WTC11 (cell line): ENCODE data around the gene DNAJC17. TPM values are rescaled to one million over a fixed set of nuclear protein-coding genes. Genes with fewer than 3 reads are reported as not detected.

Experiments used
- ATAC-seq: fragments of 200-7000 bp; cut with Tn5 transposase; 2 replicates; pipeline ENCODE4 v1.10.0; 2021; ENCODE audit warnings: mild to moderate bottlenecking, moderate library complexity
- CTCF ChIA-PET: fragments of 300-600 bp; sonication (Branson Sonifier 250); formaldehyde crosslinking; loops from one replicate; lab custom pipeline; 2021; ENCODE audit warnings: antibody characterized with exemption; lab: Charles Lee
- POLR2A ChIA-PET: fragments of 350-600 bp; sonication (Branson Sonifier 250); formaldehyde crosslinking; loops from one replicate; lab custom pipeline; 2021; ENCODE audit warnings: antibody characterized with exemption; lab: Charles Lee
- DNase-seq: peaks from one replicate; pipeline ENCODE4 v3.0.0; 2021; ENCODE audit warnings: low spot score
- H3K27ac Mint-ChIP-seq: 2 replicates; pipeline ENCODE4 v1.8.0; 2021; ENCODE audit warnings: mixed read lengths
- H3K27me3 Mint-ChIP-seq: 2 replicates; pipeline ENCODE4 v1.8.0; 2021; ENCODE audit warnings: low read depth, mild to moderate bottlenecking, moderate library complexity, mixed read lengths
- H3K36me3 Mint-ChIP-seq: 2 replicates; pipeline ENCODE4 v1.8.0; 2021; ENCODE audit warnings: mixed read lengths
- H3K4me1 Mint-ChIP-seq: 2 replicates; pipeline ENCODE4 v1.8.0; 2022; ENCODE audit warnings: mixed read lengths
- H3K4me3 Mint-ChIP-seq: 2 replicates; pipeline ENCODE4 v1.8.0; 2021; ENCODE audit warnings: mild to moderate bottlenecking, moderate library complexity, mixed read lengths
- H3K9me3 Mint-ChIP-seq: 2 replicates; pipeline ENCODE4 v1.8.0; 2021; ENCODE audit warnings: mixed read lengths
- CBFB ChIP-seq: sonication (generic); formaldehyde crosslinking; IDR thresholded peaks from 2 replicates; pipeline ENCODE4 v1.8.1; 2022; ENCODE audit warnings: mild to moderate bottlenecking, low read depth, missing genetic modification reagents
- CTCF ChIP-seq: fragments of 200-600 bp; IDR thresholded peaks from 2 replicates; pipeline ENCODE4 v1.8.0; 2022; ENCODE audit warnings: antibody characterized with exemption
- EMX1 ChIP-seq: fragments of 250-450 bp; sonication (Bioruptor Pico); IDR thresholded peaks from 2 replicates; pipeline ENCODE4 v1.8.0; 2021; ENCODE audit warnings: mild to moderate bottlenecking
- FOXJ3 ChIP-seq: sonication (generic); formaldehyde crosslinking; IDR thresholded peaks from 2 replicates; pipeline ENCODE4 v1.9.0; 2021; ENCODE audit warnings: missing genetic modification reagents, mild to moderate bottlenecking, borderline replicate concordance
- IRF2 ChIP-seq: sonication (generic); formaldehyde crosslinking; IDR thresholded peaks from 2 replicates; pipeline ENCODE4 v1.8.0; 2022; ENCODE audit warnings: low read depth, missing genetic modification reagents, borderline replicate concordance
- MLX ChIP-seq: sonication (generic); formaldehyde crosslinking; IDR thresholded peaks from 2 replicates; pipeline ENCODE4 v1.8.1; 2023; ENCODE audit warnings: mild to moderate bottlenecking, missing genetic modification reagents, moderate library complexity
- MXD4 ChIP-seq: fragments of 250-450 bp; sonication (Bioruptor Pico); IDR thresholded peaks from 2 replicates; pipeline ENCODE4 v1.8.0; 2021; ENCODE audit warnings: mild to moderate bottlenecking, moderate library complexity, borderline replicate concordance
- NFYB ChIP-seq: sonication (generic); formaldehyde crosslinking; conservative IDR thresholded peaks from 2 replicates; pipeline ENCODE4 v1.8.0; 2022; ENCODE audit warnings: low read depth, missing genetic modification reagents
- NR1H2 ChIP-seq: sonication (generic); formaldehyde crosslinking; IDR thresholded peaks from 2 replicates; pipeline ENCODE4 v1.9.0; 2021; ENCODE audit warnings: mild to moderate bottlenecking, moderate library complexity, missing genetic modification reagents
- NR3C1 ChIP-seq: sonication (generic); formaldehyde crosslinking; conservative IDR thresholded peaks from 2 replicates; pipeline ENCODE4 v1.8.1; 2023; ENCODE audit warnings: low read depth, mild to moderate bottlenecking, missing genetic modification reagents
- RORB ChIP-seq: fragments of 250-450 bp; sonication (Bioruptor Pico); IDR thresholded peaks from 2 replicates; pipeline ENCODE4 v1.9.0; 2021; ENCODE audit warnings: mild to moderate bottlenecking
- TCF7 ChIP-seq: sonication (generic); formaldehyde crosslinking; IDR thresholded peaks from 2 replicates; pipeline ENCODE4 v1.8.0; 2022; ENCODE audit warnings: mild to moderate bottlenecking, low read depth, missing genetic modification reagents, moderate library complexity
- TEAD1 ChIP-seq: sonication (generic); formaldehyde crosslinking; IDR thresholded peaks from 2 replicates; pipeline ENCODE4 v1.8.0; 2022; ENCODE audit warnings: mild to moderate bottlenecking, missing genetic modification reagents
- TEAD4 ChIP-seq: sonication (generic); formaldehyde crosslinking; IDR thresholded peaks from 2 replicates; pipeline ENCODE4 v1.8.0; 2022; ENCODE audit warnings: mild to moderate bottlenecking, missing genetic modification reagents
- ZNF121 ChIP-seq: sonication (generic); formaldehyde crosslinking; IDR thresholded peaks from 2 replicates; pipeline ENCODE4 v1.8.0; 2023; ENCODE audit warnings: missing genetic modification reagents
- ZNF138 ChIP-seq: sonication (generic); formaldehyde crosslinking; conservative IDR thresholded peaks from 2 replicates; pipeline ENCODE4 v1.8.1; 2022; ENCODE audit warnings: mild to moderate bottlenecking, moderate library complexity, missing genetic modification reagents
- ZNF219 ChIP-seq: sonication (generic); formaldehyde crosslinking; IDR thresholded peaks from 2 replicates; pipeline ENCODE4 v1.8.0; 2023; ENCODE audit warnings: missing genetic modification reagents, mild to moderate bottlenecking, borderline replicate concordance
- ZNF263 ChIP-seq: sonication (generic); formaldehyde crosslinking; IDR thresholded peaks from 2 replicates; pipeline ENCODE4 v1.8.1; 2022; ENCODE audit warnings: low read depth, mild to moderate bottlenecking, moderate library complexity, missing genetic modification reagents
- ZNF416 ChIP-seq: fragments of 250-450 bp; sonication (Bioruptor Pico); IDR thresholded peaks from 2 replicates; pipeline ENCODE4 v1.9.0; 2021; ENCODE audit warnings: mild to moderate bottlenecking, inconsistent platforms
- ZNF423 ChIP-seq: fragments of 250-450 bp; sonication (Bioruptor Pico); IDR thresholded peaks from 2 replicates; pipeline ENCODE4 v2.1.2; 2022; ENCODE audit warnings: mild to moderate bottlenecking, moderate library complexity
- total RNA-seq: library from RNA; stranded (reverse); gene quantifications from 3 replicates; pipeline ENCODE4 v1.2.3, GENCODE V29; 2021
- TF ChIP-seq, protein P1 (sequence below): fragments of 250-450 bp; sonication (Bioruptor Pico); IDR thresholded peaks from 2 replicates; pipeline ENCODE4 v1.9.0; 2021; ENCODE audit warnings: mild to moderate bottlenecking
- TF ChIP-seq, protein P2 (sequence below): fragments of 250-450 bp; sonication (Bioruptor Pico); conservative IDR thresholded peaks from 2 replicates; pipeline ENCODE4 v1.9.0; 2021; ENCODE audit warnings: mild to moderate bottlenecking
- TF ChIP-seq, protein P3 (sequence below): sonication (generic); formaldehyde crosslinking; IDR thresholded peaks from 2 replicates; pipeline ENCODE4 v1.8.0; 2022; ENCODE audit warnings: mild to moderate bottlenecking, missing genetic modification reagents

Gene DNAJC17
- total RNA-seq, 1 experiment from 2014 or later: 49.8 TPM

- TF ChIP-seq MLX (no peak), ZNF423 (no peak), IRF2 (no peak), FOXJ3 (CRISPR knock-in tag) (no peak), CTCF (no peak), EMX1 (CRISPR knock-in tag) (no peak)
Observed at GRCh38 chr15:40803076-40803475, 4.2 kb downstream of the DNAJC17 start (continued).

DNA sequence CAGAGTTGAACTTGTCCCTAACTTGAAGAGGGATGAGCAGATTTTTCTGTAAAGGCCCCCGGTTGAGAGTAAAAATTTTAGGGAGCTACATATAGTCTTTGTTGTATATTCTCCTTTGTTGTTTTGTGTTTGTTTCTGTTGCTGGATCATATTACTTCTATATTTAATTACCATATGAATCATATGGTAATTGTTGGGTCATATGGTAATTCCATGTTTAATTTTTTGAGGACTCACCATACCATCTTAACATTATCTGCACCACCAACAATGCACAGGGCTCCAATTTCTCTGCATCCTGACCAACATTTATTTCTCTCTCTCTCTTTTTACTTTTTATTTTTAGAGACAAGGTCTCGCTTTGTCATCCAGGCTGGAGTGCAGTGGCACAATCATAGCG, 7.8 kb downstream of the DNAJC17 start:
- H3K9me3 Mint-ChIP-seq: no peaks in the 10 kb centered on the region
- DNase-seq (no peak), ATAC-seq (no peak)
- H3K27me3 Mint-ChIP-seq: no peaks in the 10 kb centered on the region
- H3K27ac Mint-ChIP-seq: peak overlapping the region; percentile 7
- ChIA-PET POLR2A (no interaction called here), CTCF (interaction anchor here (0.9 to 1.6 kb wide), 2 partner anchors 10 to 74 kb away, joined by 3 read pairs; no protein-coding TSS in a partner anchor)
- H3K4me1 Mint-ChIP-seq: peaks cover 53% of the 10 kb centered on the region
- H3K4me3 Mint-ChIP-seq: no peak overlapping the region
- peaks cover 8% of the 10 kb centered on the region for H3K36me3 Mint-ChIP-seq
- TF ChIP-seq NR1H2 (CRISPR knock-in tag) (no peak), TEAD1 (CRISPR knock-in tag) (no peak), ZNF219 (CRISPR knock-in tag) (no peak), TCF7 (no peak), TEAD4 (CRISPR knock-in tag) (no peak), NFYB (no peak), RORB (no peak), ZNF416 (no peak), IRF2 (no peak), ZNF121 (CRISPR knock-in tag) (no peak), MXD4 (CRISPR knock-in tag) (no peak), CBFB (CRISPR knock-in tag) (no peak), NR3C1 (CRISPR knock-in tag) (no peak), ZNF263 (CRISPR knock-in tag) (no peak), ZNF138 (CRISPR knock-in tag) (no peak)
- TF ChIP-seq, protein P1, sequence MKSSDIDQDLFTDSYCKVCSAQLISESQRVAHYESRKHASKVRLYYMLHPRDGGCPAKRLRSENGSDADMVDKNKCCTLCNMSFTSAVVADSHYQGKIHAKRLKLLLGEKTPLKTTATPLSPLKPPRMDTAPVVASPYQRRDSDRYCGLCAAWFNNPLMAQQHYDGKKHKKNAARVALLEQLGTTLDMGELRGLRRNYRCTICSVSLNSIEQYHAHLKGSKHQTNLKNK: no peak
- TF ChIP-seq, protein P2, sequence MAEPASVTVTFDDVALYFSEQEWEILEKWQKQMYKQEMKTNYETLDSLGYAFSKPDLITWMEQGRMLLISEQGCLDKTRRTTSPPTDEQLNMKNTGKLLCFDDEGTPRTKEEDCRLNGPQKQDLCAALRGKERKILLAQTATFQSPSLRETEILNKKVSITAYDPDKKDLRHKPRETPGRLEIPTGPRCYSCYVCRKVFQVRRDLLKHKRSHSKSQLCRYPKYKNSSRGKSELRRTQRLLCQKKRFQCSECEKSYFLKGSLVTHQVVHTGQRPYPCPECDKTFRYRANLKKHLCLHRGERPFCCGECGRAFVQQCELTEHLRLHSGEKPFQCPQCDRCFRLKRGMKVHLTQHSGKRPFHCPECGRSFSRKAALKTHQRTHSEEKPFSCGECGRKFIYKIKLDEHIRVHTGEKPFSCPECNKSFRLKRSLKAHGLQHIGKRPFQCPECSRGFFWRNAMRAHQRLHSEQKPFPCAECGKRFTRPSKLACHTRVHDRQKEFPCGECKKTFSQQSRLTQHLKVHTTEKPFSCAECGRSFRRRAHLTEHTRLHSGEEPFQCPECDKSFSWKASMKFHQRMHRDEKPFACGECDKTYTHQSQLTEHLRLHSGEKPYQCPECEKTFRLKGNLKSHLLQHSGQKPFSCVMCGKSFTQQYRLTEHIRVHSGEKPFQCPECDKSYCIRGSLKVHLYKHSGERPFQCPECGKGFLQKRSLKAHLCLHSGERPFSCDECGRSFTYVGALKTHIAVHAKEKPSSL: no peak
- TF ChIP-seq, protein P3, sequence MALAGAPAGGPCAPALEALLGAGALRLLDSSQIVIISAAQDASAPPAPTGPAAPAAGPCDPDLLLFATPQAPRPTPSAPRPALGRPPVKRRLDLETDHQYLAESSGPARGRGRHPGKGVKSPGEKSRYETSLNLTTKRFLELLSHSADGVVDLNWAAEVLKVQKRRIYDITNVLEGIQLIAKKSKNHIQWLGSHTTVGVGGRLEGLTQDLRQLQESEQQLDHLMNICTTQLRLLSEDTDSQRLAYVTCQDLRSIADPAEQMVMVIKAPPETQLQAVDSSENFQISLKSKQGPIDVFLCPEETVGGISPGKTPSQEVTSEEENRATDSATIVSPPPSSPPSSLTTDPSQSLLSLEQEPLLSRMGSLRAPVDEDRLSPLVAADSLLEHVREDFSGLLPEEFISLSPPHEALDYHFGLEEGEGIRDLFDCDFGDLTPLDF (CRISPR knock-in tag): no peak
